ENCODE data around the gene TIAM2.

Gene TIAM2

DNA sequence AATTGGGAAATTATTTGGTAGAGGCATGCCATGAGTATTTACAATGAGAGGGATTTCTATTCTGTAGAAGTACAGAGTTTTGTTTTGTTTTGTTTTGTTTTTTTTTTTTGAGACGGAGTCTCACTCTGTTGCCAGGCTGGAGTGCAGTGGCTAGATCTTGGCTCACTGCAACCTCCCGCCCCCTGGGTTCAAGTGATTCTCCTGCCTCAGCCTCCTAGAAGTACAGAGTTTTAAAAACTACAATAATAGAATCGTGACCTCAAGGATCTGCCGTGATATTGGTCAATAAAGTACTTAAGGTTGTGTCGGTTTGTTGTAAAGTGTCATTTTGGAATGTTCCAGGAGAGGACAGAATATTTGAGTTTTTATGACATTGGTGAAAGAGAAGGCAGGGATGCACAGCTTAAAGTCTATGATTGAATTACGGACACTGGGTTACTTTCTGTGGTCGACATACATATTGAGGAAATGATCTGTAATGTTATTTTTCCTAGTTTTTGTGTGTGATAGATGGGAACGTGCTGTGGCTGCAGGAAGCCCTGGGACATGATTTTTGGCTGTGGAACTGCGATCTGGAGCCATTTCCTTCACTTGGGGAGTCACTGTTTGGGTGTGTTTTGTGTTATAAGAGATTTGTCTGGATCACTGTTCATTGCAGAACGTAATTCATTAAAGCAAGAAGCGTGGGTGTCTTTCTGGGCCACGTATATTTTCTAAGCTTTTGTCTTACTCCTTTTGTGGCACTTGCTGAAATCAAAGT, 59.6 kb downstream of the TIAM2 start:
- no peak overlapping the region for H3K4me3 ChIP-seq (ENCODE audit: low read depth, low read length)
- DNase-seq (ENCODE audit: low read depth): no peak
- no peak for TF ChIP-seq CTCF (IDR thresholded peaks at IDR 0.05; ENCODE audit: control insufficient read depth, extremely low read depth, insufficient read depth)

DNA sequence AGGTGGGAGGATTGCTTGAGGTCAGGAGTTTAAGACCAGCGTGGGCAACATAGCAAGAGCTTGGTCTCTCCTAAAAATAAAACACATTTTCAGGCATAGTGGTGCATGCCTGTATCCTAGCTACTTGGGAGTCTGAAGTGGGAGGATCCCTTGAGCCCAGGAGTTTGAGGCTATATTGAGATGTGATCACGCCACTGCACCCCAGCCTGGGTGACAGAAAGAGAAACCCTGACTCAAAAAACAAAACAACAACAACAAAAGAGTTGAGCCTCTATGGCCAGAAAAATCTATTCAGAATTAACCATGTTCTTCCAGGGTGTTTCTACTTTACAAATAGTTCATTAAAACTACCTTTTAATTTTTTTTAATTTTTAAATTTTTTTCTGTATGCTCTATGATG, 60.6 kb downstream of the TIAM2 start:
- DNase-seq (ENCODE audit: low read depth): no peak
- TF ChIP-seq CTCF (IDR thresholded peaks at IDR 0.05; ENCODE audit: control insufficient read depth, extremely low read depth, insufficient read depth): no peak
- H3K4me3 ChIP-seq (ENCODE audit: low read depth, low read length): no peak overlapping the region

- TF ChIP-seq CTCF (IDR thresholded peaks at IDR 0.05; ENCODE audit: control insufficient read depth, extremely low read depth, insufficient read depth): no peak
- DNase-seq (ENCODE audit: low read depth): no peak
- no peak overlapping the region for H3K4me3 ChIP-seq (ENCODE audit: low read depth, low read length)
Measured at GRCh38 chr6:155056756-155057155, 61.6 kb downstream of the TIAM2 start.

DNA sequence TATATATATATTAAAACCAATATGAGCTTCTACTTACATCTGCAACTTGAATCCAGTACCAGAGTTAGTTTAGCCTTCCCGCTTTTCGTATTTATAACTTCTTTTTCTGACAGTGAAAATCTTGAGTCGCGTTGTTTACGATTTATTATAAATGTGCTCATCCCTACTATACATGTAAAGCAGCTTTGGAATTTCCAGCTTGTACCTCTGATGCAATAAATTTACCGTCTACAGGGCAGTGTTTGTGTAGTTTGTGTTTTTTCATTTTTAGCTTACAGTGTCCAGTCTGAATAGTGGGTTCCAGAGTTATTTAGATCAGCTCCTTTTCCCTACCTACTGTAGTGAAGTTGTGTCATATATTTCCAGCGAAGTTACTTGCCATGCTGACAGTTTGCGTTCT, 66.3 kb downstream of the TIAM2 start:
- no peak for DNase-seq (ENCODE audit: low read depth)
- TF ChIP-seq CTCF (IDR thresholded peaks at IDR 0.05; ENCODE audit: control insufficient read depth, extremely low read depth, insufficient read depth): no peak
- no peak overlapping the region for H3K4me3 ChIP-seq (ENCODE audit: low read depth, low read length)

GRCh38 chr6:155062866-155063341, 67.8 kb downstream of the TIAM2 start:
- H3K4me3 ChIP-seq (ENCODE audit: low read depth, low read length): no peak overlapping the region
- no peak for DNase-seq (ENCODE audit: low read depth)

DNA sequence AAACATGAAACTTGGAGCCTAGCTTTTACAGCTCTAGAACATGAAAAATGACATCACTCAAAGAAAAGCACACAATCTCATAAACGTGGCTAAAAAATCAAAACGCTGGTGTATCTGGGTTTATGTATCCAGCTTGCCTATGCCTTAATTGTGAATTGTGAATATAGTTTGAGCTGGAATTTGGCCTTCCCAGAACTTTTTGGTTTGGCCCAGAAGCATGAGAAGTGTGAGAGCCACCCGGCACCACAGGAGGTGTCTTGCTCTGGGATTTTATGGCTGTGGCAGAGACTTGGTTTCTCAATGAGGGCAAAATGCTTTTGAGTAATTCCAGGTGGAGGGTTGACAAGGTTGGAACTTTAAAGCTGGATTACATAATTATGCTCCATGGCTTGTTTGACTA, 69.2 kb downstream of the TIAM2 start:
- H3K4me3 ChIP-seq (ENCODE audit: low read depth, low read length): no peak overlapping the region
- no peak for DNase-seq (ENCODE audit: low read depth)
- TF ChIP-seq CTCF (IDR thresholded peaks at IDR 0.05; ENCODE audit: control insufficient read depth, extremely low read depth, insufficient read depth): no peak

More at GRCh38 chr6:155062866-155063341, 67.8 kb downstream of the TIAM2 start:
- TF ChIP-seq CTCF (IDR thresholded peaks at IDR 0.05; ENCODE audit: control insufficient read depth, extremely low read depth, insufficient read depth): no peak

DNA sequence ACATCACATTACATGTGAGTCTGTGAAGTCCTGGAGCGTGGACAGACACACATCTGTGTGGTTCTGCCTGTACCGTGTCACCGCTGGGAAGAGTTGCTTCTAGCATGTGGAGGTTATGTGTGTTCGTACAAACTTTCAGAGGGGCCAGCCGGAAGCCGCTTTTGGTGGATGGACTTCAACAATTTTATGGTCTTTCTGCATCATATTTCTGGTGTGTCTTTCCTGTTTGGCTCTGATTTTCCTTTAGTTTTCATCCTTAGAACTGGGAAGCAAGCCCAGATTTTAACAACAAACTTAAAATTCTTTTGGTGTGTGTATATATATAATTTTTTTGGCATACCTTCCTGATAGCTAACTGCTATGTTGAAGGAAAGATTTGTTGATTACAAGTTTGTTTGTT, 71.2 kb downstream of the TIAM2 start:
- H3K4me3 ChIP-seq (ENCODE audit: low read depth, low read length): no peak overlapping the region
- TF ChIP-seq CTCF (IDR thresholded peaks at IDR 0.05; ENCODE audit: control insufficient read depth, extremely low read depth, insufficient read depth): no peak
- DNase-seq (ENCODE audit: low read depth): no peak
